ENCODE data around the gene APOBEC3A. TPM values are rescaled to one million over a fixed set of nuclear protein-coding genes. Genes with fewer than 3 reads are reported as not detected.
"Not testable (repeated sequence)": the region's sequence is repeated elsewhere in the genome, so short reads cannot be mapped to it uniquely, and the experiment has no call there.

The APOBEC3A gene
- total RNA-seq, 3 donors from 2014 or later, result 0.92 to 23.6 (median 2.5) TPM

DNA sequence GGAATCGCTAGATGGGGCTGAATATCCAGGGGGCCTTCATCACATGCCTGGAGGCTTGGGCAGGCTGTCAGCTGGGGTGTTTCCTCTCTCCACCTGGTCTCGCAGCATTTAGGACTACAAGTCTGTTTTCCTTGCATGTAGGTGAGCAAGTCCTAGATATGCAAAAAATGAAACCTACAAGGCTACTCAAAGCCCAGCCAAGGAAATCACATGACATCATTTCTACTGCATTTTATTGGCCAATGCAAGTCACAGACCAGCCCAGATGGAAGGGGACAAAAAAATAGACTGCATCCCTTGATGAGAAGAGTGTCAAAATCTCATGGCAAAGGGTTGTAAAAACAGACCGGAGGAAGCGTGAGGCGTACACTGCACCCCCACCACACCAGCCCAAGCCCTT, 15.1 kb downstream of the APOBEC3A start:
- Histone ChIP-seq H3K4me3 (no peak overlapping the region), H3K9me3 (no peaks in the 10 kb centered on the region), H3K36me3 (ENCODE audit: low read depth) (no peaks in the 10 kb centered on the region), H3K4me1 (ENCODE audit: low read depth) (no peaks in the 10 kb centered on the region)
- intact Hi-C loops (cut with DNase I, micrococcal nuclease), result no loop called here
- ATAC-seq (no peak), DNase-seq (no peak)
- TF ChIP-seq, protein P1, sequence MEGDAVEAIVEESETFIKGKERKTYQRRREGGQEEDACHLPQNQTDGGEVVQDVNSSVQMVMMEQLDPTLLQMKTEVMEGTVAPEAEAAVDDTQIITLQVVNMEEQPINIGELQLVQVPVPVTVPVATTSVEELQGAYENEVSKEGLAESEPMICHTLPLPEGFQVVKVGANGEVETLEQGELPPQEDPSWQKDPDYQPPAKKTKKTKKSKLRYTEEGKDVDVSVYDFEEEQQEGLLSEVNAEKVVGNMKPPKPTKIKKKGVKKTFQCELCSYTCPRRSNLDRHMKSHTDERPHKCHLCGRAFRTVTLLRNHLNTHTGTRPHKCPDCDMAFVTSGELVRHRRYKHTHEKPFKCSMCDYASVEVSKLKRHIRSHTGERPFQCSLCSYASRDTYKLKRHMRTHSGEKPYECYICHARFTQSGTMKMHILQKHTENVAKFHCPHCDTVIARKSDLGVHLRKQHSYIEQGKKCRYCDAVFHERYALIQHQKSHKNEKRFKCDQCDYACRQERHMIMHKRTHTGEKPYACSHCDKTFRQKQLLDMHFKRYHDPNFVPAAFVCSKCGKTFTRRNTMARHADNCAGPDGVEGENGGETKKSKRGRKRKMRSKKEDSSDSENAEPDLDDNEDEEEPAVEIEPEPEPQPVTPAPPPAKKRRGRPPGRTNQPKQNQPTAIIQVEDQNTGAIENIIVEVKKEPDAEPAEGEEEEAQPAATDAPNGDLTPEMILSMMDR (IDR thresholded peaks at IDR 0.05), result no peak

DNA sequence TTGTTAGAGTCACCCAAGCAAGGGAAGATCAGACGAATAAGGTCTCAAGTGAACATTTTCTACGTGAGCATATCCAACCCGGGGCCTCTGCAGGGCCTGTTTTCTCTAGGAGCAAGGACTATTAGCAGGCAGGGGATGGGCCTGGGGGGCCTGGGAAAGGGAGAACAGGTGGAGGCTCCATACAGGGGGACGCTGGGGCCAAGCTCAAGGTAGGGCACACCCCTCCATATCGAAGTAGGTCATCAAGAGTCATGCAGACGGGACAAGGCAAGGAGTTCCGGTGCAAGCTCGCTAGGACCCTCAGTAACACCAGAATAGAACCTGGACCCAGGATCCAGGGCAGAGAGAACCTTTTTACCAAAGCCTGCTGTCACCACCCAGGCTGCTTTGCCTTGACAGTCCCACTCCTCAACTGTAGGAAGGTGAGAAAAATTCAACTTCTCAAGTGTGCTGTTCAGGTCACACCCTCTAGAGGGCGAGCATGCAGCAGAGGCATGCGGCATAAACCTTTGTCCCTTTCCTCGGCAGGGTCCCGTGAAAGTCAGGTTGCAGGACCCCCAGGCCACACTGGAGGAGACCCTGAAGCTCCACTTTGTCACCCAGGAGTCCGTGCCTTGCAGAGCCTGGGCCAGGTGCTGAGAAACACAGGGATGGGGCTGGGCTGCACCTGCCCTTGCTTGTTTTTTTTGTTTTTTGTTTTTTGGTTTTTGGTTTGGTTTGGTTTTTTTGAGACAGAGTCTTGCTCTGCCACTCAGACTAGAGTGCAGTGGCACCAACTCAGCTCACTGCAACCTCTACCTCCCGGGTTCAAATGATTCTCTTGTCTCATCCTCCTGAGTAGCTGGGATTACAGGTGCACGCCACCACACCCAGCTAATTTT, 16.1 kb downstream of the APOBEC3A start:
- H3K36me3 ChIP-seq (ENCODE audit: low read depth), result no peaks in the 10 kb centered on the region
- H3K9me3 ChIP-seq, result no peaks in the 10 kb centered on the region
- H3K4me3 ChIP-seq, result no peak overlapping the region
- intact Hi-C loops (cut with DNase I, micrococcal nuclease), result no loop called here
- ATAC-seq (peak; percentile 83), DNase-seq (peak in 2 of 3 donors; percentile 41 to 76)
- TF ChIP-seq, protein P1 (IDR thresholded peaks at IDR 0.05), result peak; percentile 37
- no peaks in the 10 kb centered on the region for H3K4me1 ChIP-seq (ENCODE audit: low read depth)

DNA sequence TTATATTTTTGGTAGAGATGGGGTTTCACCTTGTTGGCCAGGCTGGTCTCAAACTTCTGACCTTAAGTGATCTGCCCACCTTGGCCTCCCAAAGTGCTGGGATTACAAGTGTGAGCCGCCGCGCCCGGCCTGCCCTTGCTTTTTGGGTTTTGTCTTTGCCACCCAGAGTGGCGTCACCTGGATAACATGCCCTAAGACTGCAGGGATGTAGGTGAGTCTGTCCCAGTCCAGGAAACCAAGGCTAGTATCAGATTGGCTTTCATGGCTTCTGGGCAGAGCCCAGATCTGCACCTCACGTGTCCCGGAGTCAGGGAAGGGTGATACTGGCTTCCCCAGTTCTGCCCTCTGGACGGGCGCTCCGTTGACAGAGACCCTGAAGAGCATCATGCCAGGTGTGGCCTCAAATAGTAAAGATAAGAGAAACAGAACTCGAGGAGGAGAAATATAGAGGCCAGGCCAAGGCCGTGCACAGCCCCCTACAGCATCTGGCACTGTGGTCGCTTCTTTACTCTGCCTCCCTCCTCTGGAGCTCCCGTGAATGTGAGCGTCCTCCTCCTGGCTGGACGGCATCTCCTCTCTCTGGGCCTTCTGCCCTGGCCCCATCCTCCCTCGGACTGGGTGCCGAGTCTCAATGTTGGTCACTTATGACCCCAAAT, 16.9 kb downstream of the APOBEC3A start:
- H3K9me3 ChIP-seq, result no peaks in the 10 kb centered on the region
- TF ChIP-seq, protein P1 (IDR thresholded peaks at IDR 0.05), result no peak
- no peaks in the 10 kb centered on the region for H3K4me1 ChIP-seq (ENCODE audit: low read depth)
- H3K36me3 ChIP-seq (ENCODE audit: low read depth), result no peaks in the 10 kb centered on the region
- H3K4me3 ChIP-seq, result no peak overlapping the region
- intact Hi-C loops (cut with DNase I, micrococcal nuclease), result no loop called here
- DNase-seq (no peak), ATAC-seq (no peak)

DNA sequence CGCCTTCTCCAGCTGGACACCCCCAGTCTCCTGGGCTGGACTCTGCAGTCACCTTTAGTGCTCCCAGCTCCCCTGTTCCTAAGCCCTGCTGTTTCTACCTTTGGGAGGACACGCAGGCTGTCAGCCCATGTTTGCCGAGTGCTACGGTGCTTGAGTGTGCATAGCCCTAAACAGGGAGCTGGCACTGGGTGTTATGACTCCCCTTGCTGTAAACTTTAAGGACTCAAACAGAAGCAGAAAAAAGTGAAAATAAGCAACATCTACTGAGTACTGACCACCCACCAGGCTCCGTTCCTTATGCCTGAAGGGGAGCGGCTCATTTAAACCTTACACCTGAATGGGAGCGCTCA, 17.4 kb downstream of the APOBEC3A start:
- TF ChIP-seq, protein P1 (IDR thresholded peaks at IDR 0.05), result no peak
- intact Hi-C loops (cut with DNase I, micrococcal nuclease), result no loop called here
- no peaks in the 10 kb centered on the region for H3K4me1 ChIP-seq (ENCODE audit: low read depth)
- ATAC-seq, result no peak
- DNase-seq, result no peak
- H3K9me3 ChIP-seq, result no peaks in the 10 kb centered on the region
- no peaks in the 10 kb centered on the region for H3K36me3 ChIP-seq (ENCODE audit: low read depth)
- no peak overlapping the region for H3K4me3 ChIP-seq

DNA sequence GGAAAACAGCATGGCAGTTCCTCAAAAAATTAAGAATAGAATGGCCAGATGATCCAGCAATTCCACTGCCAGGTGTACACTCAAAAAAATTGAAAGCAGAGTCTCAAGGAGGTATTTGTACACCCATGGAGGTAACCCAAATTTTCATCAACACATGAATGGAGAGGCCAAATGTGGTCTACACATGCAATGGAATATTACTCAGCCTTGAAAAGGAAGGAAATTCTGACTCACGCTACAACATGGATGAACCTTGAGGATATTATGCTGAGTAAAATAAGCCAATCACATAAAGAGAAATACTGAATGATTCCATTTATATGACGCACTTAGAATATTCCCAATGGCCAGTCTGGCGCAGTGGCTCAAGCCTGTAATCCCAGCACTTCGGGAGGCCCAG, 19.9 kb downstream of the APOBEC3A start:
- intact Hi-C loops (cut with DNase I, micrococcal nuclease); ATAC-seq: not testable (repeated sequence)

DNA sequence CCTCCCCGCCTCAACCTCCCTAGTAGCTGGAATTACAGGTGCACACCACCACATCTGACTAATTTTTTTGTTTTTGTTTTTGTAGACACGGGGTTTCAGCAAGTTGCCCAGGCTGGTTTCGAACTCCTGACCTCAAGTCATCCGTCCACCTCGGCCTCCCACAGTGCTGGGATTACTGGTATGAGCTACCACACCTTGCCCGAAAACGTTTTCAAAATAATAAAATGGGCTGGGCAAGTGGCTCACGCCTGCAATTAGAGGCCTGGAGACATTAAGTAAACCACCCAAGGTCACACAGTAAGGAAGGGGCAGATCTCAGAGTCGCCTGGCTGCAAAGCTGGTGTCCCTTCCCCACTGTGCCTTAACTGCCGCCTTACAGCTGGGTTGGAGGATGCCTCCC, 23.2 kb downstream of the APOBEC3A start:
- DNase-seq (peak in 2 of 3 donors; percentile 47 to 70), ATAC-seq (peak; percentile 29)
- H3K9me3 ChIP-seq; H3K36me3 ChIP-seq (ENCODE audit: low read depth); H3K4me3 ChIP-seq; H3K4me1 ChIP-seq (ENCODE audit: low read depth); intact Hi-C loops (cut with DNase I, micrococcal nuclease): not testable (repeated sequence)

More for the DNA sequence above, 19.9 kb downstream of the APOBEC3A start:
- not testable (repeated sequence) for H3K4me1 ChIP-seq (ENCODE audit: low read depth); DNase-seq; H3K36me3 ChIP-seq (ENCODE audit: low read depth); H3K4me3 ChIP-seq; H3K9me3 ChIP-seq

All from mucosa of descending colon (tissue), 3 donors.